ENCODE measurements around the gene ZNF211.

The ZNF211 gene

GRCh38 chr19:57643734-57644133 lies 10.8 kb downstream of the ZNF211 start:
- no peaks in the 10 kb centered on the region for H4K20me1 ChIP-seq (ENCODE audit: insufficient read depth, low read length)
- no peak overlapping the region for H2AFZ ChIP-seq (ENCODE audit: low read depth, low read length)
- H3K4me3 ChIP-seq (ENCODE audit: low read length), result no peak overlapping the region
- H3K9ac ChIP-seq (ENCODE audit: low read length), result no peak overlapping the region
- peaks cover 42% of the 10 kb centered on the region for H3K36me3 ChIP-seq (replicated peaks; ENCODE audit: low read depth, low read length)
- H3K4me1 ChIP-seq (ENCODE audit: low read length), result no peaks in the 10 kb centered on the region
- peaks cover 7% of the 10 kb centered on the region; the same call in 1 of the 2 replicates for H3K9me3 ChIP-seq (ENCODE audit: insufficient read depth, low read length)
- no peak overlapping the region for H3K27ac ChIP-seq (ENCODE audit: low read length)
- H3K27me3 ChIP-seq (ENCODE audit: low read depth, low read length), result no peaks in the 10 kb centered on the region
- H3K79me2 ChIP-seq (ENCODE audit: low read length), result no peaks in the 10 kb centered on the region
- no peak overlapping the region for H3K4me2 ChIP-seq (ENCODE audit: low read length)
- no peak for TF ChIP-seq CTCF (IDR thresholded peaks at IDR 0.05; ENCODE audit: low read depth, low read length)
- no peak for TF ChIP-seq EZH2phosphoT487 (IDR thresholded peaks at IDR 0.05; ENCODE audit: low read depth)

- Histone ChIP-seq H2AFZ (ENCODE audit: low read depth, low read length) (no peak overlapping the region), H3K9ac (ENCODE audit: low read length) (no peak overlapping the region), H4K20me1 (ENCODE audit: insufficient read depth, low read length) (no peaks in the 10 kb centered on the region), H3K27ac (ENCODE audit: low read length) (no peak overlapping the region), H3K79me2 (ENCODE audit: low read length) (no peaks in the 10 kb centered on the region), H3K36me3 (replicated peaks; ENCODE audit: low read depth, low read length) (no peaks in the 10 kb centered on the region), H3K4me3 (ENCODE audit: low read length) (no peak overlapping the region), H3K4me2 (ENCODE audit: low read length) (no peak overlapping the region), H3K9me3 (ENCODE audit: insufficient read depth, low read length) (no peaks in the 10 kb centered on the region; the same call in 1 of the 2 replicates), H3K27me3 (ENCODE audit: low read depth, low read length) (no peaks in the 10 kb centered on the region), H3K4me1 (ENCODE audit: low read length) (no peaks in the 10 kb centered on the region)
- no peak for TF ChIP-seq CTCF (IDR thresholded peaks at IDR 0.05; ENCODE audit: low read depth, low read length)
- no peak for TF ChIP-seq EZH2phosphoT487 (IDR thresholded peaks at IDR 0.05; ENCODE audit: low read depth)
These were observed 15.5 kb downstream of the ZNF211 start for GRCh38 chr19:57648331-57649003.

GRCh38 chr19:57651654-57651996 lies 18.7 kb downstream of the ZNF211 start:
- Histone ChIP-seq H3K9ac (ENCODE audit: low read length) (no peak overlapping the region), H3K4me2 (ENCODE audit: low read length) (no peak overlapping the region), H3K27me3 (ENCODE audit: low read depth, low read length) (no peaks in the 10 kb centered on the region), H3K4me3 (ENCODE audit: low read length) (no peak overlapping the region), H2AFZ (ENCODE audit: low read depth, low read length) (no peak overlapping the region), H4K20me1 (ENCODE audit: insufficient read depth, low read length) (no peaks in the 10 kb centered on the region), H3K27ac (ENCODE audit: low read length) (no peak overlapping the region), H3K79me2 (ENCODE audit: low read length) (no peaks in the 10 kb centered on the region), H3K36me3 (replicated peaks; ENCODE audit: low read depth, low read length) (no peaks in the 10 kb centered on the region), H3K9me3 (ENCODE audit: insufficient read depth, low read length) (no peaks in the 10 kb centered on the region; the same call in 1 of the 2 replicates), H3K4me1 (ENCODE audit: low read length) (no peaks in the 10 kb centered on the region)
- TF ChIP-seq EZH2phosphoT487 (IDR thresholded peaks at IDR 0.05; ENCODE audit: low read depth) (no peak), CTCF (IDR thresholded peaks at IDR 0.05; ENCODE audit: low read depth, low read length) (no peak)

- no peaks in the 10 kb centered on the region for H4K20me1 ChIP-seq (ENCODE audit: insufficient read depth, low read length)
- H3K79me2 ChIP-seq (ENCODE audit: low read length), result no peaks in the 10 kb centered on the region
- no peak overlapping the region for H3K27ac ChIP-seq (ENCODE audit: low read length)
- no peaks in the 10 kb centered on the region for H3K27me3 ChIP-seq (ENCODE audit: low read depth, low read length)
- no peak overlapping the region for H2AFZ ChIP-seq (ENCODE audit: low read depth, low read length)
- no peaks in the 10 kb centered on the region; the same call in 1 of the 2 replicates for H3K9me3 ChIP-seq (ENCODE audit: insufficient read depth, low read length)
- TF ChIP-seq EZH2phosphoT487 (IDR thresholded peaks at IDR 0.05; ENCODE audit: low read depth) (no peak), CTCF (IDR thresholded peaks at IDR 0.05; ENCODE audit: low read depth, low read length) (no peak)
- H3K4me2 ChIP-seq (ENCODE audit: low read length), result no peak overlapping the region
- no peaks in the 10 kb centered on the region for H3K4me1 ChIP-seq (ENCODE audit: low read length)
- H3K9ac ChIP-seq (ENCODE audit: low read length), result no peak overlapping the region
- no peak overlapping the region for H3K4me3 ChIP-seq (ENCODE audit: low read length)
- H3K36me3 ChIP-seq (replicated peaks; ENCODE audit: low read depth, low read length), result no peaks in the 10 kb centered on the region
These were observed 20.7 kb downstream of the ZNF211 start for GRCh38 chr19:57653689-57654088.
